ENCODE measurements around the gene COL4A6.

DNA sequence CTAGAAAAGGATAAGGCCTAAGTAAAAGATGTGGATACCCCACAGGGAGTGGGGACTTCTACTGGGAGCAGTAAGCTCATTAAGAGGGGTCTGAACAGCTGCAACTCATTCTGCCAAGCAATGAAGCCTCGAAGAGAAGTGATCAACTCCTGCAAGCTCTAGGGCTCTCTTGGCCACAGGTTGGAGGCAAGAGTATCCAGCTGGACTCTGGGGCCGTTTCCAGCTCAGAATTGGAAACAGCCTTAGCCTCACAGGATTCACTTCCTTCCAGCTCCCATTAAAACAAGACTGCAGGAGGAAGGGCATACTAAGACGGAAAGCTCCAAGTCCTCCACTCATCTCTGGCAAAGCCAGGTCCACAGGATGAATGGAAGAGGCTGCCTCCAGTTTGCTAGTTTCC is 220.3 kb downstream of the COL4A6 start:
- TF ChIP-seq, protein P1, sequence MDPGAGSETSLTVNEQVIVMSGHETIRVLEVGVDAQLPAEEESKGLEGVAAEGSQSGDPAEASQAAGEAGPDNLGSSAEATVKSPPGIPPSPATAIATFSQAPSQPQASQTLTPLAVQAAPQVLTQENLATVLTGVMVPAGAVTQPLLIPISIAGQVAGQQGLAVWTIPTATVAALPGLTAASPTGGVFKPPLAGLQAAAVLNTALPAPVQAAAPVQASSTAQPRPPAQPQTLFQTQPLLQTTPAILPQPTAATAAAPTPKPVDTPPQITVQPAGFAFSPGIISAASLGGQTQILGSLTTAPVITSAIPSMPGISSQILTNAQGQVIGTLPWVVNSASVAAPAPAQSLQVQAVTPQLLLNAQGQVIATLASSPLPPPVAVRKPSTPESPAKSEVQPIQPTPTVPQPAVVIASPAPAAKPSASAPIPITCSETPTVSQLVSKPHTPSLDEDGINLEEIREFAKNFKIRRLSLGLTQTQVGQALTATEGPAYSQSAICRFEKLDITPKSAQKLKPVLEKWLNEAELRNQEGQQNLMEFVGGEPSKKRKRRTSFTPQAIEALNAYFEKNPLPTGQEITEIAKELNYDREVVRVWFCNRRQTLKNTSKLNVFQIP (CRISPR knock-in tag; IDR thresholded peaks at IDR 0.05; ENCODE audit: borderline replicate concordance, low read depth) = no peak
- TF ChIP-seq, protein P2, sequence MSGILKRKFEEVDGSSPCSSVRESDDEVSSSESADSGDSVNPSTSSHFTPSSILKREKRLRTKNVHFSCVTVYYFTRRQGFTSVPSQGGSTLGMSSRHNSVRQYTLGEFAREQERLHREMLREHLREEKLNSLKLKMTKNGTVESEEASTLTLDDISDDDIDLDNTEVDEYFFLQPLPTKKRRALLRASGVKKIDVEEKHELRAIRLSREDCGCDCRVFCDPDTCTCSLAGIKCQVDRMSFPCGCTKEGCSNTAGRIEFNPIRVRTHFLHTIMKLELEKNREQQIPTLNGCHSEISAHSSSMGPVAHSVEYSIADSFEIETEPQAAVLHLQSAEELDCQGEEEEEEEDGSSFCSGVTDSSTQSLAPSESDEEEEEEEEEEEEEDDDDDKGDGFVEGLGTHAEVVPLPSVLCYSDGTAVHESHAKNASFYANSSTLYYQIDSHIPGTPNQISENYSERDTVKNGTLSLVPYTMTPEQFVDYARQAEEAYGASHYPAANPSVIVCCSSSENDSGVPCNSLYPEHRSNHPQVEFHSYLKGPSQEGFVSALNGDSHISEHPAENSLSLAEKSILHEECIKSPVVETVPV (CRISPR knock-in tag; IDR thresholded peaks at IDR 0.05) = no peak
- no peak for TF ChIP-seq ZFP3 (CRISPR knock-in tag; IDR thresholded peaks at IDR 0.05)
- TF ChIP-seq ZNF70 (CRISPR knock-in tag; IDR thresholded peaks at IDR 0.05) = no peak
- no peak for TF ChIP-seq CSDC2 (CRISPR knock-in tag; IDR thresholded peaks at IDR 0.05)
- TF ChIP-seq, protein P3, sequence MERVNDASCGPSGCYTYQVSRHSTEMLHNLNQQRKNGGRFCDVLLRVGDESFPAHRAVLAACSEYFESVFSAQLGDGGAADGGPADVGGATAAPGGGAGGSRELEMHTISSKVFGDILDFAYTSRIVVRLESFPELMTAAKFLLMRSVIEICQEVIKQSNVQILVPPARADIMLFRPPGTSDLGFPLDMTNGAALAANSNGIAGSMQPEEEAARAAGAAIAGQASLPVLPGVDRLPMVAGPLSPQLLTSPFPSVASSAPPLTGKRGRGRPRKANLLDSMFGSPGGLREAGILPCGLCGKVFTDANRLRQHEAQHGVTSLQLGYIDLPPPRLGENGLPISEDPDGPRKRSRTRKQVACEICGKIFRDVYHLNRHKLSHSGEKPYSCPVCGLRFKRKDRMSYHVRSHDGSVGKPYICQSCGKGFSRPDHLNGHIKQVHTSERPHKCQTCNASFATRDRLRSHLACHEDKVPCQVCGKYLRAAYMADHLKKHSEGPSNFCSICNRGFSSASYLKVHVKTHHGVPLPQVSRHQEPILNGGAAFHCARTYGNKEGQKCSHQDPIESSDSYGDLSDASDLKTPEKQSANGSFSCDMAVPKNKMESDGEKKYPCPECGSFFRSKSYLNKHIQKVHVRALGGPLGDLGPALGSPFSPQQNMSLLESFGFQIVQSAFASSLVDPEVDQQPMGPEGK (CRISPR knock-in tag; IDR thresholded peaks at IDR 0.05; ENCODE audit: borderline replicate concordance) = no peak
- no peak for TF ChIP-seq ZNF565 (CRISPR knock-in tag; conservative IDR thresholded peaks at IDR 0.05; ENCODE audit: low read depth)
- no peak for TF ChIP-seq ZC3H10 (CRISPR knock-in tag; IDR thresholded peaks at IDR 0.05)
- TF ChIP-seq ESRRG (CRISPR knock-in tag; IDR thresholded peaks at IDR 0.05) = no peak
- TF ChIP-seq ARNTL (CRISPR knock-in tag; IDR thresholded peaks at IDR 0.05; ENCODE audit: borderline replicate concordance, low read depth) = no peak
- no peak for TF ChIP-seq PPARA (CRISPR knock-in tag; IDR thresholded peaks at IDR 0.05; ENCODE audit: borderline replicate concordance)
- TF ChIP-seq ZNF8 (CRISPR knock-in tag; IDR thresholded peaks at IDR 0.05) = no peak
- TF ChIP-seq, protein P4, sequence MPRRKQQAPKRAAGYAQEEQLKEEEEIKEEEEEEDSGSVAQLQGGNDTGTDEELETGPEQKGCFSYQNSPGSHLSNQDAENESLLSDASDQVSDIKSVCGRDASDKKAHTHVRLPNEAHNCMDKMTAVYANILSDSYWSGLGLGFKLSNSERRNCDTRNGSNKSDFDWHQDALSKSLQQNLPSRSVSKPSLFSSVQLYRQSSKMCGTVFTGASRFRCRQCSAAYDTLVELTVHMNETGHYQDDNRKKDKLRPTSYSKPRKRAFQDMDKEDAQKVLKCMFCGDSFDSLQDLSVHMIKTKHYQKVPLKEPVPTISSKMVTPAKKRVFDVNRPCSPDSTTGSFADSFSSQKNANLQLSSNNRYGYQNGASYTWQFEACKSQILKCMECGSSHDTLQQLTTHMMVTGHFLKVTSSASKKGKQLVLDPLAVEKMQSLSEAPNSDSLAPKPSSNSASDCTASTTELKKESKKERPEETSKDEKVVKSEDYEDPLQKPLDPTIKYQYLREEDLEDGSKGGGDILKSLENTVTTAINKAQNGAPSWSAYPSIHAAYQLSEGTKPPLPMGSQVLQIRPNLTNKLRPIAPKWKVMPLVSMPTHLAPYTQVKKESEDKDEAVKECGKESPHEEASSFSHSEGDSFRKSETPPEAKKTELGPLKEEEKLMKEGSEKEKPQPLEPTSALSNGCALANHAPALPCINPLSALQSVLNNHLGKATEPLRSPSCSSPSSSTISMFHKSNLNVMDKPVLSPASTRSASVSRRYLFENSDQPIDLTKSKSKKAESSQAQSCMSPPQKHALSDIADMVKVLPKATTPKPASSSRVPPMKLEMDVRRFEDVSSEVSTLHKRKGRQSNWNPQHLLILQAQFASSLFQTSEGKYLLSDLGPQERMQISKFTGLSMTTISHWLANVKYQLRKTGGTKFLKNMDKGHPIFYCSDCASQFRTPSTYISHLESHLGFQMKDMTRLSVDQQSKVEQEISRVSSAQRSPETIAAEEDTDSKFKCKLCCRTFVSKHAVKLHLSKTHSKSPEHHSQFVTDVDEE (CRISPR knock-in tag; IDR thresholded peaks at IDR 0.05) = no peak
- TF ChIP-seq RARB (CRISPR knock-in tag; IDR thresholded peaks at IDR 0.05) = no peak
